GM12874 (cell line): ENCODE data around the gene MEI4.

Source experiments
- TF ChIP-seq, protein P1 (sequence below): IDR thresholded peaks from 2 replicates; pipeline ENCODE4 v1.5.1; 2011; ENCODE audit warnings: low read depth, mild to moderate bottlenecking, control low read depth, low read length, moderate library complexity; ENCODE audit not compliant: insufficient read depth

MEI4 gene

DNA sequence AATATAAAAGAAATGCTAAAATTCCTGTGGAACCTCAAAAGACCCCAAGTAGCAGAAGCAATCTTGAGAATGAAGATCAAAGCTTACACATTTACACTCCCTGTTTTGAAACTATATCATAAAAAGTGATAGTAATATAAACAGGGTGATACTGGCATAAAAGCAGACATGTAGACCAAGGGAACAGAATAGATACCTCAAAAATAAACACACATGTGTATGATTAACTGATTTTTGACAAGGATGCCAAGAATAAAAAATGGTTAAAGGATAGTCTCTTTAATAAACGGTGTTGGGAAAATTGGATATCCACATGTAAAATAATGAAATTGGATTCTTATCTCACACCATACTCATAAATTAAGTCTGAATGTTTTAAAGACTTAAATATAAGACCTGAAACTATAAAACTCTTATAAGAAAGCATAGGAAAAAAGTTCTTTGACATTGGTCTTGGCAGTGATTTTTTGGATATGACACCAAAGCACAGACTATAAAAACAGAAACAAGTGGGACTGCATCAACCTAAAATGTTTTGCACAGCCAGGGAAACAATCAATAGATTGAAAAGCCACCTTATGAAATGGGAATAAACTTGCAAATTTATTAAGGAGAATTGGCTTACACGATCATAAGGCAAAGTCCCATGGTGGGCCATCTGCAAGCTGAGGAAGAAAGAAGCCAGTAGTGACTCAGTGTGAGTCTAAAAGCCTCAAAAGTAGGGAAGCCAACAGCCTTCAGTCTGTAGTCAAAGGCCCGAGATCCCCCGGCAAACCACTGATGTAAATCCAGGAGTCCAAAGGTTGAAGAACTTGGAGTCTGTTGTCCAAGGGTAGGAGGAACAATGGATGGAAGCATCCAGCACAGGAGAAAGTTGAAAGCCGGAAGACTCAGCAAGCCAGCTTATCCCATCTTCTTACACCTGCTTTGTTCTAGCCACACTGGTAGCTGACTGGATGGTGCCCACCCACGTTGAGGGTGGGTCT, 144.3 kb downstream of the MEI4 start:
- TF ChIP-seq, protein P1, sequence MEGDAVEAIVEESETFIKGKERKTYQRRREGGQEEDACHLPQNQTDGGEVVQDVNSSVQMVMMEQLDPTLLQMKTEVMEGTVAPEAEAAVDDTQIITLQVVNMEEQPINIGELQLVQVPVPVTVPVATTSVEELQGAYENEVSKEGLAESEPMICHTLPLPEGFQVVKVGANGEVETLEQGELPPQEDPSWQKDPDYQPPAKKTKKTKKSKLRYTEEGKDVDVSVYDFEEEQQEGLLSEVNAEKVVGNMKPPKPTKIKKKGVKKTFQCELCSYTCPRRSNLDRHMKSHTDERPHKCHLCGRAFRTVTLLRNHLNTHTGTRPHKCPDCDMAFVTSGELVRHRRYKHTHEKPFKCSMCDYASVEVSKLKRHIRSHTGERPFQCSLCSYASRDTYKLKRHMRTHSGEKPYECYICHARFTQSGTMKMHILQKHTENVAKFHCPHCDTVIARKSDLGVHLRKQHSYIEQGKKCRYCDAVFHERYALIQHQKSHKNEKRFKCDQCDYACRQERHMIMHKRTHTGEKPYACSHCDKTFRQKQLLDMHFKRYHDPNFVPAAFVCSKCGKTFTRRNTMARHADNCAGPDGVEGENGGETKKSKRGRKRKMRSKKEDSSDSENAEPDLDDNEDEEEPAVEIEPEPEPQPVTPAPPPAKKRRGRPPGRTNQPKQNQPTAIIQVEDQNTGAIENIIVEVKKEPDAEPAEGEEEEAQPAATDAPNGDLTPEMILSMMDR = no peak

DNA sequence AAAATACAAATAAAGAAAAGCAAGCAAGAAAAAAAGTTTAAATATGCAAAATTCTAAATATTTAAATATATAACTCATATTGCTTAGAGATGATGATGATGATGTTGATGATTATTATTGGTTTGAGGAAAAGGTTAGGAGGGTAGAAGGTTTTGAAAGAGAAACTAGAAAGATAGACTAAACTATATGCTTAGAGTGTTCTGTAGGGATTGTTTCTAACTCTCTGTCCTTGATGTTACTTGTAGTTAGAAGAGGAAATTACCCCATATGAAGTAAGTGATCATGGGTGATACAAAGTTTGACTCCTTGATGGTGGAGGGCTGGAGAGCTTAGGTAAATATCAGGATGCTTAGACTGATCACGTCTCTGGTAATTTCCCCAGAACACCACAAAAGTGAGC, 159.5 kb downstream of the MEI4 start:
- TF ChIP-seq, protein P1 = no peak

DNA sequence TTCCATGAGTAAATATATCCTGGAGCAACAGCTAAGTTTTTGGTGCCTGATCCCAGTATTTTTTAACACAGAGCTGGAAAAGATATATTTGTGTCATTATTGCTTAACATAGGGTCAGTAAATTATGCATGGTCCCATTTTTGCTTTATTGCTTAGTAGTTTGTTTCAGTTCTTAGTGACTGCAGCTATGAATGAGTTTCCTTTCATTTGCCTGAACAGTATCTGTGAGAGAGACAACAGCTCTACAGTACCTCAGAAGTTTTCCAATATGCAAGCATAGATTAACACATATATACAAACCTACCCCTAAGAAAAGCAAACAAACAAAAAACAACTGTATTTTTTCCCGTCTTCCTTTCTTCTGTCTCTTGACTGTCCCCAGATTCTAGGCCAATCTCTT, 160.3 kb downstream of the MEI4 start:
- TF ChIP-seq, protein P1 = no peak

DNA sequence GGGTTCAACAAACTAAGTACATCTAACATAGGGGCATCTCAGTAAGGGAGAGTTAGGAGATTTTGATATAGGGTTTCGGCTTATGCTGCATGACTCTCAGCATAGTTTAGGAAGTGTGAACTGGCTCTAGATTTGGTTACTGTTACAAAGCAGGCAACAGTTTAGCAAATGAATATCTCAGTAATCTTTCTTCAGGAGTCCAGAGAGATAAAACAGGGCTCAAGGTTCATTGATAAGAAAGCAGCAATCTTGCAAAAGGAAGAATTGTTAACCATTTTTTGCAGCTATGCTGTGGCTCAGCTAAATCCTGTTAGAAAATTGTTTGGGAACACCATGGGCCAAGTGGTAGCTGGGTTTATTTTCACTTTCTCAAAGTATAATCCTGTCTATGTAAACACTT, 161.3 kb downstream of the MEI4 start:
- TF ChIP-seq, protein P1 = no peak

DNA sequence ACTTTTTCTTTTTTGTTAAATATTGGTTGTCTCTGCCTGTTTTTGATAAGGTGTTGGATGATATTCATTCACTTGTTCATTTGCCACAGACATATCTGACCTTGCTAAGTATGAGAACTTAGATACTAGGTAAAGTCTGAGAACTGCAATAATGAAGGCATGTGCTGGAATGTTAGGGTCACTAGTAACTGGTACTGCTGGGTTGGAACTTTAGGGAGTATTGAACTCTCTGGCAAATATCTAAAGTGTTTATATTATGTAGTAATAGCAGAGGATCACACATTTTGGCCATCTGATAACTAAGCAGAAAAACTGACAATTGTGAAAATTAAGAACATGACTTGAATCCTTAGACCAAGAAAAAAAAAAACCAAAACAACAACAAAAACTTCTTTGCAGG, 162.7 kb downstream of the MEI4 start:
- TF ChIP-seq, protein P1 = no peak

DNA sequence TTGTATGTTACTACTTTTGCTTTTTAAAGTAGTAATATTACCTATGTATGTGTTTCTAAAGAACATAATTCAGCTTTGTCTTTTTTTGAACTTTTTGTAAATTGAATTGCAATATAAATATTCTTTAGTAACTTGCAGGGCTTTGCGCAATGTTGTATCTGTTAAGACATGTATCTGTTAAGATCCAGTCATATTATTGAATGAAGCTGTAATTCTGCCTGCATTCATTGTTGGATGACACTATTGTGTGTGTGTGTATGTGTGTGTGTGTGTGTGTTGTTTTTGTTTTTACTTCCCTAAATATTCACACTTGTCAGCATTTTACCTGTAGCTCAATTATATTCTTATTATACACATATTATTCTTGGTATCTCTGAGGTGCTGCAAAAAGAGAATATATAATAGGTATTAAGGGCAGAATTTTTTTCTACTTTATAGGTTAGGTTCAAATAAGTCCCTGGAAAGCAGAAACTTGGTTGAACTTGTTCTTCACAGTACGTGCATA, 164.0 kb downstream of the MEI4 start:
- TF ChIP-seq, protein P1 = no peak

DNA sequence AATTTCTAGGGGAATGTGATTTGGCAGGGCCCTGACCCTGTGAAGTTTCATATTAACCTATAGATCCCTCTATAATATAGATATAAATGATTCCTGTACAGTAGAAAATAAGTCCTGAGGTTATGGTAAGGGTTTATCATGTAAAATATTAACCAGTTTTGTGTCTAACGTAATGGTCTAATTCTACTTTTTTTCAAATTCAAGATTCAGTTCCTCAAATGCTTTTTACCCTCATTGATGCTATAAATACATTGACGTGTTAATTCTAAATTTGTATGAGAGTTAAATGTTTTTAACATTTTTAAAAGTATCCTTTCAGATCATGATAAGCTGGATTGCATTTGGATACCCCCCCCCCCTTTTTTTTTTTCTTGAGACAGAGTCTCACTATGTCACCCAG, 169.4 kb downstream of the MEI4 start:
- TF ChIP-seq, protein P1 = no peak
